Retinal pigment epithelial cell (primary cell): ENCODE data around the gene RASD2.

Source experiments
- DNase-seq: peaks from one replicate; pipeline ENCODE4 v3.0.0-alpha.2; 2010; ENCODE audit warnings: low read depth
- H3K4me3 ChIP-seq: 2 replicates; pipeline ENCODE4 v1.5.1; 2011; ENCODE audit warnings: mild to moderate bottlenecking, low read length, control low read depth, moderate library complexity
- TF ChIP-seq, protein P1 (sequence below): conservative IDR thresholded peaks from 2 replicates; pipeline ENCODE4 v1.5.1; 2011; ENCODE audit warnings: low read depth, low read length, control low read depth, inconsistent platforms

The RASD2 gene

GRCh38 chr22:35519306-35520000, 21.2 kb upstream of the RASD2 start:
- H3K4me3 ChIP-seq: no peak overlapping the region
- TF ChIP-seq, protein P1, sequence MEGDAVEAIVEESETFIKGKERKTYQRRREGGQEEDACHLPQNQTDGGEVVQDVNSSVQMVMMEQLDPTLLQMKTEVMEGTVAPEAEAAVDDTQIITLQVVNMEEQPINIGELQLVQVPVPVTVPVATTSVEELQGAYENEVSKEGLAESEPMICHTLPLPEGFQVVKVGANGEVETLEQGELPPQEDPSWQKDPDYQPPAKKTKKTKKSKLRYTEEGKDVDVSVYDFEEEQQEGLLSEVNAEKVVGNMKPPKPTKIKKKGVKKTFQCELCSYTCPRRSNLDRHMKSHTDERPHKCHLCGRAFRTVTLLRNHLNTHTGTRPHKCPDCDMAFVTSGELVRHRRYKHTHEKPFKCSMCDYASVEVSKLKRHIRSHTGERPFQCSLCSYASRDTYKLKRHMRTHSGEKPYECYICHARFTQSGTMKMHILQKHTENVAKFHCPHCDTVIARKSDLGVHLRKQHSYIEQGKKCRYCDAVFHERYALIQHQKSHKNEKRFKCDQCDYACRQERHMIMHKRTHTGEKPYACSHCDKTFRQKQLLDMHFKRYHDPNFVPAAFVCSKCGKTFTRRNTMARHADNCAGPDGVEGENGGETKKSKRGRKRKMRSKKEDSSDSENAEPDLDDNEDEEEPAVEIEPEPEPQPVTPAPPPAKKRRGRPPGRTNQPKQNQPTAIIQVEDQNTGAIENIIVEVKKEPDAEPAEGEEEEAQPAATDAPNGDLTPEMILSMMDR: no peak
- DNase-seq: no peak

- no peak overlapping the region for H3K4me3 ChIP-seq
- DNase-seq: no peak
- TF ChIP-seq, protein P1: no peak
These were observed 19.0 kb upstream of the RASD2 start for GRCh38 chr22:35521358-35522224.

GRCh38 chr22:35522225-35523149, 18.1 kb upstream of the RASD2 start:
- no peak overlapping the region for H3K4me3 ChIP-seq
- no peak for DNase-seq
- TF ChIP-seq, protein P1: no peak

GRCh38 chr22:35523167-35523947, 17.3 kb upstream of the RASD2 start:
- H3K4me3 ChIP-seq: no peak overlapping the region
- no peak for DNase-seq
- TF ChIP-seq, protein P1: no peak

GRCh38 chr22:35524966-35525686, 15.5 kb upstream of the RASD2 start:
- no peak for DNase-seq
- TF ChIP-seq, protein P1: no peak
- no peak overlapping the region for H3K4me3 ChIP-seq
